Neuronal stem cell (in vitro differentiated cells): ENCODE data around the gene GRIN2A.

Experiments used
- DNase-seq: peaks from one replicate; pipeline ENCODE4 v3.0.0-alpha.2; 2013; ENCODE audit warnings: low spot score
- H2AFZ ChIP-seq: one replicate; pipeline ENCODE4 v1.6.1; 2013; ENCODE audit warnings: mild to moderate bottlenecking, low read length, inconsistent platforms
- H2AK5ac ChIP-seq: 2 replicates; pipeline ENCODE4 v1.6.1; 2013; ENCODE audit warnings: low read depth, mild to moderate bottlenecking, inconsistent platforms, low read length, moderate library complexity, mixed read lengths
- H2BK120ac ChIP-seq: 2 replicates; pipeline ENCODE4 v1.6.1; 2013; ENCODE audit warnings: low read depth, mild to moderate bottlenecking, inconsistent platforms, low read length, moderate library complexity, mixed read lengths
- H2BK12ac ChIP-seq: one replicate; pipeline ENCODE4 v1.6.1; 2013; ENCODE audit warnings: low read length, inconsistent platforms
- H2BK15ac ChIP-seq: 2 replicates; pipeline ENCODE4 v1.6.1; 2013; ENCODE audit warnings: mild to moderate bottlenecking, low read length, inconsistent platforms, mixed read lengths
- H2BK5ac ChIP-seq: one replicate; pipeline ENCODE4 v1.6.1; 2013; ENCODE audit warnings: inconsistent platforms, mild to moderate bottlenecking, low read length, moderate library complexity
- H3K14ac ChIP-seq: one replicate; pipeline ENCODE4 v1.6.1; 2013; ENCODE audit warnings: low read length, inconsistent platforms
- H3K18ac ChIP-seq: 2 replicates; pipeline ENCODE4 v1.6.1; 2013; ENCODE audit warnings: low read length, inconsistent platforms
- H3K23ac ChIP-seq: 2 replicates; pipeline ENCODE4 v1.6.1; 2013; ENCODE audit warnings: low read depth, mild to moderate bottlenecking, mixed read lengths, low read length, inconsistent platforms; ENCODE audit not compliant: poor library complexity
- H3K27ac ChIP-seq: replicated peaks from 3 replicates; pipeline ENCODE4 v1.5.1; 2013; ENCODE audit warnings: low read length, inconsistent platforms
- H3K27me3 ChIP-seq, 3 experiments: 2 replicates each; pipeline ENCODE4 v1.6.1; 2013; ENCODE audit warnings: low read length in 3 of 3, mild to moderate bottlenecking in 2 of 3, inconsistent platforms in 1 of 3, low read depth in 1 of 3, mixed read lengths in 1 of 3, moderate library complexity in 1 of 3; ENCODE audit not compliant: control insufficient read depth in 3 of 3, insufficient read depth in 3 of 3
- H3K36me3 ChIP-seq, 2 donors: replicated peaks in 1 of 2; 2 replicates each; pipeline ENCODE4 v1.6.1; 2013; ENCODE audit warnings: low read length in 2 of 2; ENCODE audit not compliant: control insufficient read depth in 2 of 2, insufficient read depth in 2 of 2
- H3K4ac ChIP-seq: 2 replicates; pipeline ENCODE4 v1.6.1; 2013; ENCODE audit warnings: inconsistent platforms, mild to moderate bottlenecking, low read length, moderate library complexity
- H3K4me1 ChIP-seq, 2 donors: 1 replicate in 1 of 2; 2 replicates in 1 of 2; pipeline ENCODE4 v1.6.1; 2013; ENCODE audit warnings: low read length in 2 of 2, low read depth in 1 of 2; ENCODE audit not compliant: control insufficient read depth in 2 of 2, insufficient read depth in 1 of 2
- H3K4me2 ChIP-seq: one replicate; pipeline ENCODE4 v1.6.1; 2013; ENCODE audit warnings: mild to moderate bottlenecking, low read length, inconsistent platforms; ENCODE audit not compliant: insufficient read depth, poor library complexity, severe bottlenecking
- H3K4me3 ChIP-seq, 2 donors: 2 replicates each; pipeline ENCODE4 v1.5.1; 2013; ENCODE audit warnings: low read length in 2 of 2, mild to moderate bottlenecking in 2 of 2, inconsistent platforms in 1 of 2, moderate library complexity in 1 of 2
- H3K79me1 ChIP-seq: one replicate; pipeline ENCODE4 v1.6.1; 2013; ENCODE audit warnings: low read depth, mild to moderate bottlenecking, inconsistent platforms, low read length, moderate library complexity
- H3K9ac ChIP-seq: one replicate; pipeline ENCODE4 v1.6.1; 2013; ENCODE audit warnings: mild to moderate bottlenecking, low read depth, low read length, inconsistent platforms; ENCODE audit not compliant: poor library complexity
- H3K9me3 ChIP-seq, 2 donors: replicated peaks in 1 of 2; 2 replicates each; pipeline versions ENCODE3 to v1.6.1; 2013; ENCODE audit warnings: low read length in 2 of 2, mild to moderate bottlenecking in 2 of 2, inconsistent platforms in 1 of 2, low read depth in 1 of 2, mixed read lengths in 1 of 2, moderate library complexity in 1 of 2; ENCODE audit not compliant: control insufficient read depth in 2 of 2, insufficient read depth in 1 of 2
- H4K8ac ChIP-seq: one replicate; pipeline ENCODE4 v1.6.1; 2013; ENCODE audit warnings: low read depth, mild to moderate bottlenecking, inconsistent platforms, low read length, moderate library complexity
- H4K91ac ChIP-seq: one replicate; pipeline ENCODE4 v1.6.1; 2013; ENCODE audit warnings: low read length, low read depth, mild to moderate bottlenecking, inconsistent platforms; ENCODE audit not compliant: poor library complexity
- WGBS, 2 donors: extraction: QIAGEN DNeasy Blood & Tissue Kit; methylation state at CpG; one replicate each; pipeline ENCODE4 v1.1.7; 2013; ENCODE audit warnings: missing lambda C conversion rate in 2 of 2, mixed read lengths in 1 of 2; ENCODE audit not compliant: insufficient read length in 2 of 2, insufficient replicate concordance in 1 of 2; ENCODE audit errors: extremely low coverage in 2 of 2; 5-methylcytosine and 5-hydroxymethylcytosine counted together

The GRIN2A gene

DNA sequence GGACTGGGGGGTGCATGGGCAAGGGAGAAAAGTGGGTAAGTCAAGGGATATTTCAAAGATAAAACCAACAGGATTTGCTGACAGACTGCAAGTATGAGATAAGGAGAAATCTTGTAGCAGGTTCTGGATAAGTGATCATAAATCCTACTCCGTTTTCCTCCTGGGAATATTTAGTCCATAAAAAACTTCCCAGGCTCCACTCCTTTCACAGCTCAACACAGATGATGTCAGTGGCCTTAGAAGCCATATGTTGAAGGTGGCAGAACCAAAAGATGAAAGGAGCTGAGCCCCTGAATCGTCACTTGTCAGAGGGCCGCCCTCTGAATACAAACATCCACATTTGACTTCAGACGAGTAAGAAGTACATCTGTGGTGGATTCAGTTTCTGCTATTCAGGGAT, 71.7 kb downstream of the GRIN2A start:
- no peak for DNase-seq
- Histone ChIP-seq H2BK12ac (no peak overlapping the region), H3K9me3 (no peaks in the 10 kb centered on the region), H3K4me2 (no peak overlapping the region), H3K9ac (no peak overlapping the region), H3K27ac (no peak overlapping the region), H2BK5ac (no peak overlapping the region), H2BK15ac (no peak overlapping the region), H2BK120ac (no peak overlapping the region), H3K79me1 (no peaks in the 10 kb centered on the region), H2AFZ (no peak overlapping the region), H3K4me3 (no peak overlapping the region), H2AK5ac (no peak overlapping the region), H3K4me1 (no peaks in the 10 kb centered on the region), H3K4ac (no peak overlapping the region), H4K8ac (no peak overlapping the region), H3K27me3 (no peaks in the 10 kb centered on the region), H3K36me3 (no peaks in the 10 kb centered on the region), H3K23ac (no peak overlapping the region), H4K91ac (no peak overlapping the region), H3K14ac (no peak overlapping the region), H3K18ac (no peak overlapping the region)
- WGBS, 2 donors: no CpG with 5 or more reads among the region's 4 CpGs

GRCh38 chr16:10107081-10107480, 75.1 kb downstream of the GRIN2A start:
- H3K27me3 ChIP-seq: no peaks in the 10 kb centered on the region
- no peak overlapping the region for H2AK5ac ChIP-seq
- H2BK120ac ChIP-seq: no peak overlapping the region
- no peak overlapping the region for H3K18ac ChIP-seq
- no CpG with 5 or more reads among the region's 1 CpG for WGBS, 2 donors
- H3K4ac ChIP-seq: no peak overlapping the region
- no peak overlapping the region for H3K4me3 ChIP-seq
- no peak overlapping the region for H3K9ac ChIP-seq
- no peaks in the 10 kb centered on the region for H3K4me1 ChIP-seq
- no peak overlapping the region for H2AFZ ChIP-seq
- no peak overlapping the region for H4K91ac ChIP-seq
- no peak overlapping the region for H3K27ac ChIP-seq
- H2BK12ac ChIP-seq: no peak overlapping the region
- H3K4me2 ChIP-seq: no peak overlapping the region
- no peak overlapping the region for H4K8ac ChIP-seq
- no peak overlapping the region for H3K14ac ChIP-seq
- no peaks in the 10 kb centered on the region for H3K9me3 ChIP-seq
- no peaks in the 10 kb centered on the region for H3K79me1 ChIP-seq
- no peak overlapping the region for H3K23ac ChIP-seq
- no peak overlapping the region for H2BK5ac ChIP-seq
- H3K36me3 ChIP-seq: no peaks in the 10 kb centered on the region
- no peak for DNase-seq
- H2BK15ac ChIP-seq: no peak overlapping the region

DNA sequence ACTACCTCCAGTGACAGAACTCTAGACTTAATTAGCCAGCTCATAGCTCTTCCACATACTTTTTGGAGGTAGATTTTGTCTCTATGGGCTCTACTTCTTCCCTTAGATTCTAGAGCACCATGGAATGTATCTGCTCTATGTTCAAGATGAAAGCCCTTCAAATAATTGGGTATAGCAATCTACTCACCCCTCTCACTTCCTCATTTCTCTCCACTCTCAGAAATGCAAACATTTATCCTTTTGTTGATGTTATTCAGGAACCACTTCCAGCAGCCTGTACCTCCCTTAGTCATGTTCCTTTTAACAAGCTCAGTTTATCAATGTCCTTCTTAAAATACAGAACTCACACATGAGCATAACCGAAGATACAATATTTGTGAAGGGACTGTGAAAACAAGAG, 78.5 kb downstream of the GRIN2A start:
- Histone ChIP-seq H2BK120ac (no peak overlapping the region), H3K9me3 (no peaks in the 10 kb centered on the region), H4K91ac (no peak overlapping the region), H3K14ac (no peak overlapping the region), H3K36me3 (no peaks in the 10 kb centered on the region), H3K4me2 (no peak overlapping the region), H2BK12ac (no peak overlapping the region), H2BK5ac (no peak overlapping the region), H2BK15ac (no peak overlapping the region), H2AFZ (no peak overlapping the region), H3K4me3 (no peak overlapping the region), H3K79me1 (no peaks in the 10 kb centered on the region), H3K27me3 (no peaks in the 10 kb centered on the region), H3K9ac (no peak overlapping the region), H3K18ac (no peak overlapping the region), H2AK5ac (no peak overlapping the region), H4K8ac (no peak overlapping the region), H3K4me1 (no peaks in the 10 kb centered on the region), H3K23ac (no peak overlapping the region), H3K4ac (no peak overlapping the region), H3K27ac (no peak overlapping the region)
- WGBS, 2 donors: no CpG with 5 or more reads among the region's 1 CpG
- no peak for DNase-seq

DNA sequence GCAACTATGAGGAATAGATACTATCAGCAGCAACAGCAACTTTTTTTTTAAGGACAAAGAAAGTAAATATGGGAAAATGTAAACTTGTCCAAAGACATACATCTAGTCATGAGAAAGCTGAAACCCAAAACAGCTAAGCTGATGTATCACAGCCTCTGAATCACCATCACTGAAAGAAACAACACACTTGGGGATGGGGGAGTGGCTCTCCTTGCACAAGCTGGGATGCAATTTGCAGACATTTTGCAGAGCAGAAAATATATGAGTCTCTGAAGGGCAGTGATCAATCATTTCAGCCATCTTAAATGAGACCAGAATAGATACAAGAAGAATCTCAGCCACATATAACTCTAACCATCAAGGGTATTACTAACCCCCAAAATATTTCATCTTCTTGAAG, 79.1 kb downstream of the GRIN2A start:
- H2BK12ac ChIP-seq: no peak overlapping the region
- H3K9me3 ChIP-seq: no peaks in the 10 kb centered on the region
- no peak overlapping the region for H4K8ac ChIP-seq
- no peak overlapping the region for H2BK5ac ChIP-seq
- no peak overlapping the region for H3K4ac ChIP-seq
- H2BK15ac ChIP-seq: no peak overlapping the region
- H2AK5ac ChIP-seq: no peak overlapping the region
- H4K91ac ChIP-seq: no peak overlapping the region
- no peak overlapping the region for H3K23ac ChIP-seq
- H3K27me3 ChIP-seq: no peaks in the 10 kb centered on the region
- H3K27ac ChIP-seq: no peak overlapping the region
- no peak overlapping the region for H3K9ac ChIP-seq
- H3K79me1 ChIP-seq: no peaks in the 10 kb centered on the region
- no peak for DNase-seq
- no peaks in the 10 kb centered on the region for H3K36me3 ChIP-seq
- no peak overlapping the region for H3K14ac ChIP-seq
- no peak overlapping the region for H2AFZ ChIP-seq
- no peaks in the 10 kb centered on the region for H3K4me1 ChIP-seq
- no peak overlapping the region for H2BK120ac ChIP-seq
- H3K18ac ChIP-seq: no peak overlapping the region
- no peak overlapping the region for H3K4me2 ChIP-seq
- no peak overlapping the region for H3K4me3 ChIP-seq
